GOT3 (cell line): Measurements from ENCODE around the gene PPP1R14D.

ENCODE experiments used
- DNase-seq: peaks from one replicate; lab custom pipeline; 2025; ENCODE audit warnings: mixed read lengths; lab: John Stamatoyannopoulos, UW

The PPP1R14D gene

DNA sequence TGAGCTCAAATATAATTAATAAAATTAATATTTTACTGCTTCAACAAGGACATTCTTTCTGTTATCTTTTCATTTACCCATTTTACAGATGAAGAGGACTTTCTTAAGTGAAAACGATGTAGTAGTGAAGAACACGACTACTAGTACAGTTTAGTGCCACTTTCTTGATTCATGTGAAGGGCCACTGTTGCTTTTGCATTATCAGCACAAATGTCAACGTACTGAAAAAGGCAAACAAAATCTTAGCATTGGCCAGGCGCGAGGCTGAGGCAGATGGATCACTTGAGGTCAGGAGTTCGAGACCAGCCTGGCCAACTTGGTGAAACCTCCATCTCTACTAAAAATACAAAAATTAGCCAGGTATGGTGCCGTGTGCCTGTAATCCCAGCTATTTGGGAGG, 9.5 kb downstream of the PPP1R14D start:
- no peak for DNase-seq

DNA sequence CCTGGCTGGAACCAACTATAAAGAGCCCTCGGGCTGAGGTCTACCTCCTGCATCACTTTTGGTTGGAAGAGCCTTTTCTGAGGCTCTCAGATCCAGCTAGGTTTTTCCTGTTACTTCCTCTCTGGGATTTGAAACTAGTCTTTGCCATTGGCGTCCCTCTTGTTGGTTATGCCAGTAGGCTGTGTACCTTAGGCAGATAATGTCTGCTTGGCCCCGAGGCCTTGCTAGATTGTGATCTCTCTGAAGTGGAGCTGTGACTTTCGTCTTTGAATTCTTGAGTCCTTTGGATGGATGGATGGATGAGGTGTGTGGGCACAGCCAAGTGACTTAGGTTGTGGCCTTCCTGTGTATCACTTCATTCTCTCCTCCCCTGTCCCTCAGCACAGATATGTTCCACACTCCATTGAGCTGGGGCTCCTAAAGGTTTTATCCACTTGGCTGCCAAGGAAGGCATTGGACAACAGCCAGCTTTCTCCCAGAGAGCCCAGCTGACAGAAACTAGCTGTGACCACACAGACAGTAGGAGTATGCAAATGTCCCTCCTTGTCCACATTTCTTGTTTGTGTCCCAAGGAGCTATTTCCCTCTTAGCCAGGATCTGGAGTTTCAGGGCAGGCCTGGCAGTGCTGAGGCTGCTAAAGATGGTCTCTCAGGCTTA, 13.3 kb downstream of the PPP1R14D start:
- DNase-seq: no peak

DNA sequence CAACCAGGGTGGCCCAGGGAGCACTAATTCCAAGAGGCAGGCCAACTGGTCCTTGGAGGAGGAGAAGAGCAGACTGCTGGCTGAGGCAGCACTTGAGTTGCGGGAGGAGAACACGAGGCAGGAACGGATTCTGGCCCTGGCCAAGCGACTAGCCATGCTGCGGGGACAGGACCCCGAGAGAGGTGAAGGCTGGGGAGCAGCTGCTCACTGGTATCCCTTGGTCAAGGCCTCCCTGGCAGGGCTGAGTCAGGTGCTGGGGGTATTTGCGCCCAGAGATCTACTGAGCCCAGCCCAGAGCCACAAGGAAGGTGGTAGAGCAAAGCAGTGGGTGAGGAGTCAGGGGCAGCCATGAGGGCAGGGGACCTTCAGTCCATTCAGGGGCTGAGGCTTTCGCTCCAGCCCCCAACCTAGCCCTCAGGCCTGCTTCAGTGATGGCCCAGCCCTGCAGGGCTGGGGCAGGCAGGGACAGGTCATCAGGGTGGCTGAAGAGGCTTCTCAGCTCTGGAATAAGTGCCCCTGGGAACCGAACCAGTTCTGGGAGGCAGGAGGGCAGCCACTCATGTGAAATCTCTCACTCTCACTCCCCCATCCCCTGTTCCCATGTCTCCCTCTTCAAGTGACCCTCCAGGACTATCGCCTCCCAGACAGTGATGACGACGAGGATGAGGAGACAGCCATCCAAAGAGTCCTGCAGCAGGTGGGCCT, 15.6 kb downstream of the PPP1R14D start:
- DNase-seq: no peak

DNA sequence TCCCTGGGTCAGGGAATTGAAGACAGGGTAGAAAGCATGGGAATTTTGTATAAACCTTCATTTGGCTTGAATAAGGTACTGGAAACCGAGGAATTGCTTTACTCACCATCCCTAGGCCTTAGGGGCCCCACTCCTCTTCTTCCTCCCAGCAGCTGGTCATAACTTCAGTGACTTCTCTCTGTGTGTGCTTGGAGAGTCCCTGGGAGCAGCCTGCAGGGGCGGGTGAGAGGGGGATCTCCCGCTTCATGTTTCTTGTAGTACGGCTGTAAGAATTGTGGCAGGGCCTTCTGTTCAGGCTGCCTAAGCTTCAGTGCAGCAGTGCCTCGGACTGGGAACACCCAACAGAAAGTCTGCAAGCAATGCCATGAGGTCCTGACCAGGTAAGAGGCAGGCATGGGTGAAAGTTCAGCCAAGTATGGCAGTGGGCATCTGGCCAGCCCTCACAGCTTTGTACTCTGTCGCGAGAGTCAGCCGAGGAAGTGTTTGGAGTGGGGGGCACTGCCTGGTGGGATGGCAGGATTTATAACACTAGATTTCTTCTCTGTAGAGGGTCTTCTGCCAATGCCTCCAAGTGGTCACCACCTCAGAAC, 19.6 kb downstream of the PPP1R14D start:
- no peak for DNase-seq

DNA sequence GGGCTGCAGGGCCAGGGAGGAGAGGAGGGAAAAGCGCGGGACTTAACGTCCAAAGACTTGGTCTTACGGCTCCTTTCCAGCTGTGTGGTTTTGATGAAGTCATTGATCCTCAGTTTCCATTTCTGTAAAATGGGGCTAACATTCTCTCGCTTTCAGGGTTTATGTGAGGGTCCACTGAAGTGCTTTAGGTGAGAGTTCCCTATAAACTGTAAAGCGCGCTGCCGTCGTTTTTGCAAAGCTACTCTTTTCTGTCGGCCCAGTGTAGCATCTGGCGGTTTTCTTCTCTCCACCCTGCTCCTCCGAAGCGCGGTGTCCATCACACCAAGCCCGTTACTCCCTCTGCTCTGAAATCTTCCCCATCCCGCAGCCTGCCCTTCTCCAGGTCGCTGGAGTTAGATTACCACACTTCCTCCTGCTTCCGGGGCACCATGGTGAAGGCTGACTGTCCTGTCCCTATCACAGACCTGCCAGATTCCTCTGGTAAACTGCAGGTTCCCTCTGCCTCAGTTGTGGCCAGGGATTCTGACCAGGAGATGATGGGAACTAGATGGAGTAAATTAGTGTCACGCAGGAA, 20.5 kb downstream of the PPP1R14D start:
- no peak for DNase-seq

DNA sequence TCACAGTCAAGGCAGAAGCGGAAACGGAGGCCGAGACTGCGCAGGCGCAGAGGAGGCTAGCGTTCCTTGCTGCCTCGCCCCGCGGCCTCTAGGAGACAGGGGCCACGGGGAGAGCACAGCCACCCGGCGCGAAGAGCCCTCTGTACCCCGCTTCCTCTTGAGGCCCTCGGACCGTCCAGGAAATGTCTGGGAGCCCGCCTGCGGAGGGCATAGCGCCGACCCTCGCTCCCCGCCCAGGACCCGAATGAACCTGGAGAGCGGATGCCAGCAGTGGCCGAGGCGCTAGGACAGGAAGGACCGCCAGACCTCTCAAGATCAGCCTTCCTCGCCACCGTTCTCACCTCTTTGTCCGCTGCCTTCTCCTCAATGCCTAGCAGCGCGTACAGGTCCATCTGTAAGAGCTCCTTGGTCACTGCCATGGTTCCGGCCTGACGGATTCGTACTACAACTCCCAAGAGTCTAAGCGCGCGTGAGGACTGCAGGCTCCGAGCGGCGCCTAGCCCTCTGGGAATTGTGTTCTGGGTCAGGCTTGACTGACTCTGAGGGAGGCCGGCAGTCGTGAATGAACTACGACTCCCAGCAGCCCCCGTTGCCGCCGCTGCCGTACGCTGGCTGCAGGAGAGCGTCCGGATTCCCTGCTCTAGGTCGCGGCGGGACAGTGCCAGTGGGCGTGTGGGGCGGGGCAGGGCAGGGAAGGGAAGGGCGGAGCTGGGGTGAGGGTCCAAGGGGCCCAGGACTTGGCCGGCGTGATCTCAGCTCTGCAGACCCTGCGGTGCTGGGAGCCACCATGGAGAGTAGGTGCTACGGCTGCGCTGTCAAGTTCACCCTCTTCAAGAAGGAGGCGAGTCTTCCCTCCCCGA, 21.2 kb downstream of the PPP1R14D start, which contains the start of the genes DNAJC17 and ZFYVE19:
DNAJC17 (minus strand) TSS at position 446 of the 860 bp plus-strand sequence; CDS start at position 419, 27 bp downstream.
ZFYVE19 (plus strand) TSS at position 62 of the 860 bp plus-strand sequence; CDS start at position 563, 501 bp downstream.
- DNase-seq: peak; percentile 90

DNA sequence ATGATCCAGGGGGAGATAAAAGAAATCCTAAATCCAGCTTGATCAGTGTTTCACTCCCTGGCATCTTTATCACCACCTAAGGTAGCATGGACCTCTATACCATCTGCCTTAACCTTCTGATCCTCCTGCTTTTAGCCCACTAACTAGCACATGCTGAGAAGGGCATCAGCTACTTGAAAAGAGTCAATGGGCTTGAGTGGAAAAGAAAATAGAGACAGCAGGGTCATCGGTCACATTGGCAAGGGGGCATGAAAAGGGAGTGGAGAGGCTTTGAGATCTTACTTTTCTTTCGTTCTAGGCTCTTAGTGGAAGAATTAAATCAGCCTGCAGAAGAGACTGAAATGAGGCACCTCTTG, 21.9 kb downstream of the PPP1R14D start:
- DNase-seq: no peak

DNA sequence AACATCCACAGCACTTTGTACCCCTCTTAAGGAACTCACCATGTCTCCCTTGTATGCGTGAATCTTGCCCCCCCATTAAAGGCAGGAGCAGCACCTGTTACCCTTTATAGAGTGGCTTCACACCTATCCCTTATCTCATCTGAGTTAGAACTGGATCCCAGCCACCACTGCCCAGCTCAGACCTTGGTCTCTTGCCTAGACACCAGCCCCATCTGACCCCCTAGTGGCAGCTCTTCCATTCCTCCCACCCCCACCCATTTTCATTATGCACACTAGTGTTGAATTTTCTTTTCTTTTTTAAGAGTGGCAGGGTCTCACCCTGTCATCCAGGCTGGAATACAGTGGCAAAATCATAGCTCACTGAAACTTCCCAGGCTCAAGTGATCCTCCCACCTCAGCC, 24.8 kb downstream of the PPP1R14D start:
- no peak for DNase-seq

DNA sequence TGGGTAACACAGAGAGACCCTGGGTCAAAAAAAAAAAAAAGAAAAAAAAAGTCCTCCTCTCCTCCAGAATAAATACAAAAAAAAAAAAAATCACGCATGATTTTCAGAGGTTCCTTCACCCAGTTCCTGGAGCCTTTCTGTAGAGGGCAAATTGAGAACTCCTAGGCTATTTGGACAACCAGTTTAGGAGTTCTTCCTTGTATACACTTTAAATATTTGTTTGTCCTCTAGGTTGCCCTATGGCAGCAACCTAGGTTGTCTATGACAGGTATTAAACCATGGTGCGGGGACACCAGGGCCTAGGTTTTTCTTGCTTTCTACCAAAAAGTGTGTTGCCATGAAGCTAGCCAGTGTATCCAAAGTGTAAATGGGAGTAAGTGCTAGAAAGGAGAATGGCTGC, 25.4 kb downstream of the PPP1R14D start:
- DNase-seq: no peak

DNA sequence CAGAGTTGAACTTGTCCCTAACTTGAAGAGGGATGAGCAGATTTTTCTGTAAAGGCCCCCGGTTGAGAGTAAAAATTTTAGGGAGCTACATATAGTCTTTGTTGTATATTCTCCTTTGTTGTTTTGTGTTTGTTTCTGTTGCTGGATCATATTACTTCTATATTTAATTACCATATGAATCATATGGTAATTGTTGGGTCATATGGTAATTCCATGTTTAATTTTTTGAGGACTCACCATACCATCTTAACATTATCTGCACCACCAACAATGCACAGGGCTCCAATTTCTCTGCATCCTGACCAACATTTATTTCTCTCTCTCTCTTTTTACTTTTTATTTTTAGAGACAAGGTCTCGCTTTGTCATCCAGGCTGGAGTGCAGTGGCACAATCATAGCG, 29.0 kb downstream of the PPP1R14D start:
- no peak for DNase-seq

DNA sequence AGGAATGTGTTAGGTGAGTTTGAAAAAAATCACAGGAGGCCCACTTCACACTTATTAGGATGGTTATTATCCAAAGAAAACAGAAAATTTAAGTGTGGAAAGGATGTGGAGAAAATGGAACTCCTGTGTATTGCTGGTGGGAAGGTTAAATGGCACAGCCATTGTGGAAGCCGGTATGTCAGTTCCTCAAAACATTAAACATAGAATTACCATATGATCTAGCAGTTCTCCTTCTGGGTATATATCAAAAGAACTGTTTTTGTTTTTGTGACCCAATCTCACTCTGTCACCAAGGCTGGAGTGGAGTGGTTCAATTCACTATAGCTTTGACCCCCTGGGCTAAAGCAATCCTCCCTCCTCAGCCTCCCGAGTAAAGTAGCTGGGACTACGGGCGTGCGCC, 32.0 kb downstream of the PPP1R14D start:
- no peak for DNase-seq

DNA sequence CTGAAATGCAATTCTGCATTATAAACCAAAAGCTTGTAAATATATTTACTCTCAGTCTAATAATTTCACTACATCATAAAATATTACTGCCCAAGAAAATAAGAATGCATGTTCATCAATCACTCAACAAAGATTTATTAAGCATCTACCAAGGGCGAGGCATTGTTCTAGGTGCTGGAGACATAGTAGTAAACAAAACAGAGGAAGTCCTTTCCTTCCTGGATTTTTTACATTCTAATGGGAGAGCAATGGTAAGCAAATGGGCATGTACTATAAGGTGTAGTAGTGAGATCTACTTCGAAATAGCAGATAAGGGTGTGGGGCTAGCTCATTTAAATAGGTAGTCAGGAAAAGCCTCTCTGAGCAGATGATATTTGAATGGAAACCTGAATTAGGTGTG, 32.5 kb downstream of the PPP1R14D start:
- DNase-seq: no peak

DNA sequence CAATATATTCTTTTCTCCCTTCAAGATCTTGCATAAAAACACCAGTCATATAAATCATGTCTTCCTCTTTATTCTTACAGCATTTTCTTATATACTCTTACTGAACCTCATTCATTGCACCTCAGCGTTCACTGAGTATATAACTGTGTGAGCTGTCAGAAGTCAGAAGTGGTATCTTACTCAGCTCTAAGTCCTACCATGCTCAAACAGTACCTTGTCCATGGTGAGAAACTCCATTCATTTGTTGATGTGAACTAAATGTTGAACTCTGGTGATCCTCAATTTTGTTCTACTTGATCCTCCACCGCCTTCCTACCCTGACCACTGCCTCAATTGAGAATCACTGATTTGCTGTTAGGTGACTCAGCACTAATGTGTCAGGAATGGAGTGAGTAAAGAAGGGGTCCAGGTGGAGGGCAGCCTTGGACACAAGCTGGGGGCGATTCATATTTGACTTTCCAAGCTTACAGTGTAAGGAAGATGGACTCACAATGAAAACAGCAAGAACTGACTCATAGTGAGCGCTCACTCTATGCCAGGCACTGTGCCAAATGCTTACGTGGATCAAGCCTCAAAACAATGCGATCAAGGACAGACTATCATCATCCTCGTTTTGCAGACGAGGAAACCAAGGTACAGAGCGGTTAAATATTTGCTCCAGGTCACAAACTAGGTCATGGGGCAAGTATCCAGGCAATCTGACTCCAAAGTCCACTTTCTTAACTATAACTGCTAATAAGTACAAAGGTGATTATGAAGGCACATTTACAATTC, 35.1 kb downstream of the PPP1R14D start:
- DNase-seq: no peak

DNA sequence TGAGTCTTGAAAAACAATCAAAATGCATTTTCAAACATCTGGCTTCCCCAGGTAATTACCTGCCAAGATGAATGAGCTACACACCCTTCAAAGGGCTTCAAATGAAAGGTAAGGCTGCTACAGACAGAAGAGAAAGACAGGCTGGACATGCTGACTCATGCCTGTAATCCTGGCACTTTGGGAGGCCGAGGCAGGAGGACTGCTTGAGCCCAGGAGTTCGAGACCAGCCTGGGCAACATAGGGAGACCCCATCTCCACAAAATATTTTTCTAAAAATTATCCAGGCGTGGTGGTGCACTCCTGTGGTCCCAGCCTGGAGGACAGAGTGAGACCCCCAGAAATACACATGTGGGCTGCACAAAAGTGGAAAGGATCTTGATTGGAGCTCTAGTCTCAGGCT, 36.1 kb downstream of the PPP1R14D start:
- DNase-seq: no peak

DNA sequence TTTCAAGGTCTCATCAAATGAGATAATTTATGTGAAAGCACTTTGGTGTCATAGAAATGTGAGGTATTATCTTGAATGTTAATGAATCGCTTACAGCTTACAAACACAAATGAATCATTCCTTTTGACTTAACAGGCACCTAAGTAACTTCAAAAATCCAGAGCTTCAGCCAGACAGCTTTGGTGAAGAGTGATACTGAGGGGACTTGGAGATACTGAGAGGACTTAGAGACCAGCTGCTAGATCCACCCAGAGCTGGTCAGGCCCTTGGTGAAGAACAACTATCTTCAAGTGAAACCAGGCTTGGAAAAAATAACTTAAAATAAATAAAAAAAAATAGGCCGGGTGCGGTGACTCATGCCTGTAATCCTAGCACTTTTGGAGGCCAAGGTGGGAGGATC, 37.8 kb downstream of the PPP1R14D start:
- no peak for DNase-seq

DNA sequence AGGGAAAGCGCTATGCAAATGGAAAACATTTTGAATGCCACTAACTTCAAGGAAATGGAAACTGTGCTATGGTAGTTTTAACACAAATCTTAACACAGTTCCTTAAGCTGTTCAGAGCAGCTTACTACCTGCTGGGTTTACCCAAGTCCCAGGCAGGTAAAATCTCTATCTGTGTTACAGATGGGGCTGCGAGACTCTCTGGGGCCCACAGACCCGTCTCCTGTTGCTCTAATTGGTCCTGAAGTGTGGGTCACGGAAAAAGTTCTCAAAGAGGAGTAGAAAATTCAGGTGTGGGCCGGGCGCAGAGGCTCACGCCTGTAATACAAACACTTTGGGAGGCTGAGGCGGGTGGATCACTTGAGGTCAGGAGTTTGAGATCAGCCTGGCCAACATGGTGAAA, 38.5 kb downstream of the PPP1R14D start:
- DNase-seq: no peak

DNA sequence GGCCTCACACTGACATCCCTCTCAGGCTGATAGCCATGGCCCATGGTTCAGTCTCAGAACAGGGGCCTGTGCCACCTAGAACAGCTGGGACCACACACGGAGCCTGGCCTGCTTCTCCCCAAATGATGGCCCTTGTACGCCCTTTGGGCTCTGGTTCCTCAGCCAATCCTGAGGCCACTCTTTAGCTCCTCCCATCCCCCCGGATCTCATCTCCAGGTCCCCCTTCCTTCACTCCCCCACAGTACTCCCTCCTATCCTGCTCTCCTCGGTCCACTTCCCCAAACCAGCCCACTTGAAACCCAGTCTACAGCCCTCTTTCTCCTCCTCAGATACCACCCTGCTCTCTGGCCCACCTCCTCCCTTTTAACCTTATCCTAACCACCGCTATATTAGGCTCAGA, 39.4 kb downstream of the PPP1R14D start:
- DNase-seq: no peak

DNA sequence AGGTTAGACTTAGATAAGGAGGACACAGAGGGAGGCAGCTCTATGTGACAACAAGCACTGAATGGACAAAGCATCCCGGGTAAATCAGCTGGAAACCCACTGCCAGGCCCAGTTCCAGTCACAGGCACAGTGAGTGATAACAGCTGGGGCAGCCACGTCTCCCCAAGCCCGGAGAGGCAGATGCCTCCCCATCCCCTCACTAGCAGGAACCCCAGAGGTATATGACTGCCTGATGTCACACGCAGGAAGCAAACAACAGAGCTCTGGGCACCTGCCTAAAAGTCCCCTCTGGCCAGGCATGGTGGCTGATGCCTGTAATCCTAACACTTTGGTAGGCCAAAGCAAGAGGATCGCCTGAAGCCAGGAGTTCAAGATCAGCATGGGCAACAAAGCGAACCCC, 40.5 kb downstream of the PPP1R14D start:
- DNase-seq: no peak

DNA sequence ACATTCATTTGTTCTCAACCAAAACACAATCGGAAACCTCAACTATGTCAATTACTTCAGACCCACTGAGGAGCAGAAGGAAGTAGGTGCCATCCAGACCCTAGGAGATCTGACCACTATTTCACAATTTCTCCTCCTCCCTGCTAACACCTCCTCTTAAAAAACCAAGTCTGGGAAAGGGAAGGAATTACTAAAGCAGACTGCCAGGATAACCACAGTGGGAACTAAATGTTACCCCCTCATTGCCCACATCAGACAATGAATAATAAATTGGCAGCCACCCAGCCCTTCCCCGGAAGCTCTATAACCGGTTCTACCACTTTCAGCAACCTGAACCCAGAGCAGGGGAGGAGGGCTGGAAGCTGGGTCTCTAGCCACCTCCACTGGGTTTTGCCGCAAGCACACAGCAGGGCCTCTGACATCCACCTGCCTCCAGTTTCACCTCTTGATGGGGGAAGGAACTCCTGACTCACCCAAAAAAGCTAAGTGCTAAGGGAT, 41.1 kb downstream of the PPP1R14D start:
- no peak for DNase-seq

DNA sequence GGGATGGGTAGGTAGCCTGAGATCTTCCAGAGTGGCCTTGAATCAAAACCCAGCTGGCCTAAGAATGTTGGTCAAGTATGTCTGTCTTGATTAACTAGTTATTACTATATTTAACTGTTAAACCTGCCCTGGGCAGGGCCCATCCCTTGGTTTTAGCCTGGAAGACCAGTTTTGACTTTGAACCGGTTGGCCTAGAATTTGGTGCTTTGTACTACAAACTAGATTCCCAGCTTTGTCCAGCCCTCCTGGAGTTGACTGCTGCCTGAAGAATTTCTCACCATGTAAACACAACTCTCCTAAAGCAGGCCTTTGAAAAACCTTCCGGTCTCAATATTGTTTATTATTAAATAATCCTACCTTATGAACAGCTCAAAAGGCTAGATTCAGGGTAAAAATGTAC, 42.7 kb downstream of the PPP1R14D start:
- no peak for DNase-seq

DNA sequence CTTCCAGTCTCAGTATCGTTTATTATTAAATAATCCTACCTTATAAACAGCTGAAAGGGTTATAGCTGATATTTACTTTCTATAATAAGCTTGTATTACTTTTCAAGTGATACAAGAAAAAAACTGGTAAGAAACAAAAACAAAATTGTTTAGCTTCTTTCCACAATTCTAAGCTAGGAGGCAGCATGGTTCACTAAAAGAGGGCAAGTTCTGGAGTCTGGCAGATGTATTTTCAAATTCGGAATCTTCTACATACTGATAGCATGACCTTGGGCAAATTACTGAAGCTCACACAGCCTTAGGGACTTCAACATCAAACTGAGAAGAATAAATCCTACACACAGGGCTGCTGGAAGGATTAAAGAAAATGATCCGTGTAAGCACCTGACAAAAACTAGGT, 43.3 kb downstream of the PPP1R14D start:
- no peak for DNase-seq
